Measurements from ENCODE around the gene JUN.

JUN gene

GRCh38 chr1:58816747-58817221, 32.9 kb upstream of the JUN start:
- peaks cover 21 to 29% of the 10 kb centered on the region in 2 donors for H3K4me1 ChIP-seq (ENCODE audit: control insufficient read depth in 2 of 2, insufficient read depth in 2 of 2, low read length in 2 of 2)
- no peaks in the 10 kb centered on the region for H3K9me3 ChIP-seq (ENCODE audit: control insufficient read depth in 2 of 2, low read length in 2 of 2)
- peak overlapping the region; percentile 96 to 99 for H3K27ac ChIP-seq (ENCODE audit: low read depth in 2 of 2, low read length in 2 of 2)
- no peaks in the 10 kb centered on the region for H3K36me3 ChIP-seq (ENCODE audit: control insufficient read depth in 2 of 2, insufficient read depth in 2 of 2, low read length in 2 of 2)
- peak overlapping the region; percentile 68 to 71 for H3K4me3 ChIP-seq (ENCODE audit: low read length in 2 of 2)
- H3K27me3 ChIP-seq (ENCODE audit: control insufficient read depth in 2 of 2, insufficient read depth in 2 of 2, low read length in 2 of 2): no peaks in the 10 kb centered on the region
- H3K9ac ChIP-seq (ENCODE audit: low read depth in 1 of 2, low read length in 2 of 2): peak overlapping the region; percentile 76 to 83

- Histone ChIP-seq H3K27me3 (ENCODE audit: control insufficient read depth in 2 of 2, insufficient read depth in 2 of 2, low read length in 2 of 2) (no peaks in the 10 kb centered on the region), H3K4me1 (ENCODE audit: control insufficient read depth in 2 of 2, insufficient read depth in 2 of 2, low read length in 2 of 2) (peaks cover 21 to 29% of the 10 kb centered on the region in 2 donors), H3K27ac (ENCODE audit: low read depth in 2 of 2, low read length in 2 of 2) (peak overlapping the region; percentile 96 to 99), H3K9me3 (ENCODE audit: control insufficient read depth in 2 of 2, low read length in 2 of 2) (no peaks in the 10 kb centered on the region), H3K36me3 (ENCODE audit: control insufficient read depth in 2 of 2, insufficient read depth in 2 of 2, low read length in 2 of 2) (no peaks in the 10 kb centered on the region), H3K4me3 (ENCODE audit: low read length in 2 of 2) (peak overlapping the region; percentile 68 to 90), H3K9ac (ENCODE audit: low read depth in 1 of 2, low read length in 2 of 2) (peak overlapping the region; percentile 76 to 93)
Measured at GRCh38 chr1:58816072-58816746, 32.4 kb upstream of the JUN start.

- Histone ChIP-seq H3K4me3 (ENCODE audit: low read length in 2 of 2) (peak overlapping the region; percentile 68 to 90), H3K27ac (ENCODE audit: low read depth in 2 of 2, low read length in 2 of 2) (peak overlapping the region; percentile 96 to 99), H3K36me3 (ENCODE audit: control insufficient read depth in 2 of 2, insufficient read depth in 2 of 2, low read length in 2 of 2) (no peaks in the 10 kb centered on the region), H3K9me3 (ENCODE audit: control insufficient read depth in 2 of 2, low read length in 2 of 2) (no peaks in the 10 kb centered on the region), H3K9ac (ENCODE audit: low read depth in 1 of 2, low read length in 2 of 2) (peak overlapping the region; percentile 76 to 93), H3K4me1 (ENCODE audit: control insufficient read depth in 2 of 2, insufficient read depth in 2 of 2, low read length in 2 of 2) (peaks cover 21 to 29% of the 10 kb centered on the region in 2 donors), H3K27me3 (ENCODE audit: control insufficient read depth in 2 of 2, insufficient read depth in 2 of 2, low read length in 2 of 2) (no peaks in the 10 kb centered on the region)
Measured at GRCh38 chr1:58815686-58816071, 31.8 kb upstream of the JUN start.

GRCh38 chr1:58815069-58815685, 31.3 kb upstream of the JUN start:
- Histone ChIP-seq H3K27ac (ENCODE audit: low read depth in 2 of 2, low read length in 2 of 2) (peak overlapping the region; percentile 96 to 99), H3K27me3 (ENCODE audit: control insufficient read depth in 2 of 2, insufficient read depth in 2 of 2, low read length in 2 of 2) (no peaks in the 10 kb centered on the region), H3K4me3 (ENCODE audit: low read length in 2 of 2) (peak overlapping the region; percentile 68 to 90), H3K36me3 (ENCODE audit: control insufficient read depth in 2 of 2, insufficient read depth in 2 of 2, low read length in 2 of 2) (no peaks in the 10 kb centered on the region), H3K4me1 (ENCODE audit: control insufficient read depth in 2 of 2, insufficient read depth in 2 of 2, low read length in 2 of 2) (peaks cover 21 to 29% of the 10 kb centered on the region in 2 donors), H3K9ac (ENCODE audit: low read depth in 1 of 2, low read length in 2 of 2) (peak overlapping the region; percentile 76 to 93), H3K9me3 (ENCODE audit: control insufficient read depth in 2 of 2, low read length in 2 of 2) (no peaks in the 10 kb centered on the region)

GRCh38 chr1:58814251-58815068, 30.6 kb upstream of the JUN start:
- peak overlapping the region; percentile 68 to 90 for H3K4me3 ChIP-seq (ENCODE audit: low read length in 2 of 2)
- no peaks in the 10 kb centered on the region for H3K36me3 ChIP-seq (ENCODE audit: control insufficient read depth in 2 of 2, insufficient read depth in 2 of 2, low read length in 2 of 2)
- peaks cover 21 to 26% of the 10 kb centered on the region in 2 donors for H3K4me1 ChIP-seq (ENCODE audit: control insufficient read depth in 2 of 2, insufficient read depth in 2 of 2, low read length in 2 of 2)
- no peaks in the 10 kb centered on the region for H3K9me3 ChIP-seq (ENCODE audit: control insufficient read depth in 2 of 2, low read length in 2 of 2)
- peak overlapping the region; percentile 96 to 99 for H3K27ac ChIP-seq (ENCODE audit: low read depth in 2 of 2, low read length in 2 of 2)
- H3K9ac ChIP-seq (ENCODE audit: low read depth in 1 of 2, low read length in 2 of 2): peak overlapping the region; percentile 76 to 93
- no peaks in the 10 kb centered on the region for H3K27me3 ChIP-seq (ENCODE audit: control insufficient read depth in 2 of 2, insufficient read depth in 2 of 2, low read length in 2 of 2)

- H3K36me3 ChIP-seq (ENCODE audit: control insufficient read depth in 2 of 2, insufficient read depth in 2 of 2, low read length in 2 of 2): no peaks in the 10 kb centered on the region
- H3K9ac ChIP-seq (ENCODE audit: low read depth in 1 of 2, low read length in 2 of 2): peak overlapping the region; percentile 61 to 76
- H3K27ac ChIP-seq (ENCODE audit: low read depth in 2 of 2, low read length in 2 of 2): peak overlapping the region; percentile 96 to 99
- H3K4me3 ChIP-seq (ENCODE audit: low read length in 2 of 2): peak overlapping the region in 1 of 2 donors; percentile 90
- no peaks in the 10 kb centered on the region for H3K9me3 ChIP-seq (ENCODE audit: control insufficient read depth in 2 of 2, low read length in 2 of 2)
- peaks cover 21 to 26% of the 10 kb centered on the region in 2 donors for H3K4me1 ChIP-seq (ENCODE audit: control insufficient read depth in 2 of 2, insufficient read depth in 2 of 2, low read length in 2 of 2)
- H3K27me3 ChIP-seq (ENCODE audit: control insufficient read depth in 2 of 2, insufficient read depth in 2 of 2, low read length in 2 of 2): no peaks in the 10 kb centered on the region
Measured at GRCh38 chr1:58813801-58814200, 30.0 kb upstream of the JUN start.

- Histone ChIP-seq H3K27me3 (ENCODE audit: control insufficient read depth in 2 of 2, insufficient read depth in 2 of 2, low read length in 2 of 2) (no peaks in the 10 kb centered on the region), H3K36me3 (ENCODE audit: control insufficient read depth in 2 of 2, insufficient read depth in 2 of 2, low read length in 2 of 2) (no peaks in the 10 kb centered on the region), H3K4me1 (ENCODE audit: control insufficient read depth in 2 of 2, insufficient read depth in 2 of 2, low read length in 2 of 2) (peaks cover 21 to 26% of the 10 kb centered on the region in 2 donors), H3K27ac (ENCODE audit: low read depth in 2 of 2, low read length in 2 of 2) (peak overlapping the region in 1 of 2 donors; percentile 96), H3K9ac (ENCODE audit: low read depth in 1 of 2, low read length in 2 of 2) (peak overlapping the region in 1 of 2 donors; percentile 76), H3K4me3 (ENCODE audit: low read length in 2 of 2) (no peak overlapping the region), H3K9me3 (ENCODE audit: control insufficient read depth in 2 of 2, low read length in 2 of 2) (no peaks in the 10 kb centered on the region)
Measured at GRCh38 chr1:58813361-58813760, 29.5 kb upstream of the JUN start.

GRCh38 chr1:58812926-58813325, 29.1 kb upstream of the JUN start:
- no peaks in the 10 kb centered on the region for H3K9me3 ChIP-seq (ENCODE audit: control insufficient read depth in 2 of 2, low read length in 2 of 2)
- H3K27ac ChIP-seq (ENCODE audit: low read depth in 2 of 2, low read length in 2 of 2): no peak overlapping the region
- H3K9ac ChIP-seq (ENCODE audit: low read depth in 1 of 2, low read length in 2 of 2): no peak overlapping the region
- no peaks in the 10 kb centered on the region for H3K36me3 ChIP-seq (ENCODE audit: control insufficient read depth in 2 of 2, insufficient read depth in 2 of 2, low read length in 2 of 2)
- no peak overlapping the region for H3K4me3 ChIP-seq (ENCODE audit: low read length in 2 of 2)
- H3K4me1 ChIP-seq (ENCODE audit: control insufficient read depth in 2 of 2, insufficient read depth in 2 of 2, low read length in 2 of 2): peaks cover 21 to 26% of the 10 kb centered on the region in 2 donors
- no peaks in the 10 kb centered on the region for H3K27me3 ChIP-seq (ENCODE audit: control insufficient read depth in 2 of 2, insufficient read depth in 2 of 2, low read length in 2 of 2)

- Histone ChIP-seq H3K9me3 (ENCODE audit: control insufficient read depth in 2 of 2, low read length in 2 of 2) (no peaks in the 10 kb centered on the region), H3K4me1 (ENCODE audit: control insufficient read depth in 2 of 2, insufficient read depth in 2 of 2, low read length in 2 of 2) (peaks cover 22 to 26% of the 10 kb centered on the region in 2 donors), H3K36me3 (ENCODE audit: control insufficient read depth in 2 of 2, insufficient read depth in 2 of 2, low read length in 2 of 2) (no peaks in the 10 kb centered on the region), H3K27me3 (ENCODE audit: control insufficient read depth in 2 of 2, insufficient read depth in 2 of 2, low read length in 2 of 2) (no peaks in the 10 kb centered on the region), H3K27ac (ENCODE audit: low read depth in 2 of 2, low read length in 2 of 2) (no peak overlapping the region), H3K9ac (ENCODE audit: low read depth in 1 of 2, low read length in 2 of 2) (no peak overlapping the region), H3K4me3 (ENCODE audit: low read length in 2 of 2) (no peak overlapping the region)
Measured at GRCh38 chr1:58812468-58812867, 28.6 kb upstream of the JUN start.

- H3K27ac ChIP-seq (ENCODE audit: low read depth in 2 of 2, low read length in 2 of 2): no peak overlapping the region
- H3K36me3 ChIP-seq (ENCODE audit: control insufficient read depth in 2 of 2, insufficient read depth in 2 of 2, low read length in 2 of 2): no peaks in the 10 kb centered on the region
- H3K4me3 ChIP-seq (ENCODE audit: low read length in 2 of 2): no peak overlapping the region
- H3K27me3 ChIP-seq (ENCODE audit: control insufficient read depth in 2 of 2, insufficient read depth in 2 of 2, low read length in 2 of 2): no peaks in the 10 kb centered on the region
- H3K9ac ChIP-seq (ENCODE audit: low read depth in 1 of 2, low read length in 2 of 2): no peak overlapping the region
- H3K9me3 ChIP-seq (ENCODE audit: control insufficient read depth in 2 of 2, low read length in 2 of 2): no peaks in the 10 kb centered on the region
- peaks cover 26 to 27% of the 10 kb centered on the region in 2 donors for H3K4me1 ChIP-seq (ENCODE audit: control insufficient read depth in 2 of 2, insufficient read depth in 2 of 2, low read length in 2 of 2)
Measured at GRCh38 chr1:58811303-58811702, 27.5 kb upstream of the JUN start.
